ENCODE measurements around the gene ETFB. TPM values are rescaled to one million over a fixed set of nuclear protein-coding genes. Genes with fewer than 3 reads are reported as not detected.

The ETFB gene
- total RNA-seq, 1 donor = 21.5 TPM

GRCh38 chr19:51345076-51345620 is 21.0 kb downstream of the ETFB start:
- Histone ChIP-seq H3K4me1 (ENCODE audit: insufficient read depth, low read length) (peaks cover 18% of the 10 kb centered on the region), H3K27me3 (ENCODE audit: insufficient read depth, low read length) (no peaks in the 10 kb centered on the region), H3K4me3 (ENCODE audit: low read length) (no peak overlapping the region), H3K9me3 (ENCODE audit: low read depth, low read length) (no peaks in the 10 kb centered on the region)

GRCh38 chr19:51342631-51343569 is 23.3 kb downstream of the ETFB start:
- H3K9me3 ChIP-seq (ENCODE audit: low read depth, low read length) = no peaks in the 10 kb centered on the region
- H3K4me3 ChIP-seq (ENCODE audit: low read length) = no peak overlapping the region
- H3K4me1 ChIP-seq (ENCODE audit: insufficient read depth, low read length) = peaks cover 30% of the 10 kb centered on the region
- H3K27me3 ChIP-seq (ENCODE audit: insufficient read depth, low read length) = no peaks in the 10 kb centered on the region

GRCh38 chr19:51341976-51342580 is 24.1 kb downstream of the ETFB start, which contains the start of gene VSIG10L:
Gene VSIG10L (minus strand): TSS chr19:51342139. CDS start chr19:51342124, 15 bp downstream.
- H3K27me3 ChIP-seq (ENCODE audit: insufficient read depth, low read length) = no peaks in the 10 kb centered on the region
- H3K4me1 ChIP-seq (ENCODE audit: insufficient read depth, low read length) = peaks cover 30% of the 10 kb centered on the region
- H3K4me3 ChIP-seq (ENCODE audit: low read length) = no peak within 1 kb of the TSS
- H3K9me3 ChIP-seq (ENCODE audit: low read depth, low read length) = no peaks in the 10 kb centered on the region

GRCh38 chr19:51341066-51341465 is 25.1 kb downstream of the ETFB start:
- no peaks in the 10 kb centered on the region for H3K9me3 ChIP-seq (ENCODE audit: low read depth, low read length)
- H3K27me3 ChIP-seq (ENCODE audit: insufficient read depth, low read length) = no peaks in the 10 kb centered on the region
- H3K4me1 ChIP-seq (ENCODE audit: insufficient read depth, low read length) = peaks cover 30% of the 10 kb centered on the region
- no peak overlapping the region for H3K4me3 ChIP-seq (ENCODE audit: low read length)

GRCh38 chr19:51339687-51340656 is 26.2 kb downstream of the ETFB start:
- H3K9me3 ChIP-seq (ENCODE audit: low read depth, low read length) = no peaks in the 10 kb centered on the region
- peaks cover 25% of the 10 kb centered on the region for H3K4me1 ChIP-seq (ENCODE audit: insufficient read depth, low read length)
- no peaks in the 10 kb centered on the region for H3K27me3 ChIP-seq (ENCODE audit: insufficient read depth, low read length)
- H3K4me3 ChIP-seq (ENCODE audit: low read length) = peak overlapping the region; percentile 46

- H3K4me3 ChIP-seq (ENCODE audit: low read length) = peak overlapping the region; percentile 46
- H3K9me3 ChIP-seq (ENCODE audit: low read depth, low read length) = no peaks in the 10 kb centered on the region
- H3K4me1 ChIP-seq (ENCODE audit: insufficient read depth, low read length) = peaks cover 21% of the 10 kb centered on the region
- no peaks in the 10 kb centered on the region for H3K27me3 ChIP-seq (ENCODE audit: insufficient read depth, low read length)
Observed at GRCh38 chr19:51339313-51339686, 26.9 kb downstream of the ETFB start.

GRCh38 chr19:51338563-51339312 is 27.4 kb downstream of the ETFB start:
- H3K27me3 ChIP-seq (ENCODE audit: insufficient read depth, low read length) = no peaks in the 10 kb centered on the region
- H3K9me3 ChIP-seq (ENCODE audit: low read depth, low read length) = no peaks in the 10 kb centered on the region
- H3K4me1 ChIP-seq (ENCODE audit: insufficient read depth, low read length) = peaks cover 17% of the 10 kb centered on the region
- peak overlapping the region; percentile 46 for H3K4me3 ChIP-seq (ENCODE audit: low read length)

- no peaks in the 10 kb centered on the region for H3K9me3 ChIP-seq (ENCODE audit: low read depth, low read length)
- H3K4me1 ChIP-seq (ENCODE audit: insufficient read depth, low read length) = peaks cover 17% of the 10 kb centered on the region
- H3K4me3 ChIP-seq (ENCODE audit: low read length) = no peak overlapping the region
- H3K27me3 ChIP-seq (ENCODE audit: insufficient read depth, low read length) = no peaks in the 10 kb centered on the region
Observed at GRCh38 chr19:51337861-51338562, 28.2 kb downstream of the ETFB start.

GRCh38 chr19:51337141-51337860 is 28.9 kb downstream of the ETFB start:
- Histone ChIP-seq H3K4me3 (ENCODE audit: low read length) (no peak overlapping the region), H3K4me1 (ENCODE audit: insufficient read depth, low read length) (peaks cover 17% of the 10 kb centered on the region), H3K9me3 (ENCODE audit: low read depth, low read length) (no peaks in the 10 kb centered on the region), H3K27me3 (ENCODE audit: insufficient read depth, low read length) (no peaks in the 10 kb centered on the region)

GRCh38 chr19:51333836-51334460 is 32.2 kb downstream of the ETFB start:
- no peak overlapping the region for H3K4me3 ChIP-seq (ENCODE audit: low read length)
- H3K9me3 ChIP-seq (ENCODE audit: low read depth, low read length) = no peaks in the 10 kb centered on the region
- H3K27me3 ChIP-seq (ENCODE audit: insufficient read depth, low read length) = peaks cover 4% of the 10 kb centered on the region
- peaks cover 5% of the 10 kb centered on the region for H3K4me1 ChIP-seq (ENCODE audit: insufficient read depth, low read length)

- H3K4me1 ChIP-seq (ENCODE audit: insufficient read depth, low read length) = peaks cover 16% of the 10 kb centered on the region
- no peak overlapping the region for H3K4me3 ChIP-seq (ENCODE audit: low read length)
- H3K27me3 ChIP-seq (ENCODE audit: insufficient read depth, low read length) = peaks cover 22% of the 10 kb centered on the region
- H3K9me3 ChIP-seq (ENCODE audit: low read depth, low read length) = no peaks in the 10 kb centered on the region
Observed at GRCh38 chr19:51331716-51332115, 34.5 kb downstream of the ETFB start.

GRCh38 chr19:51331193-51331592 is 35.0 kb downstream of the ETFB start:
- Histone ChIP-seq H3K9me3 (ENCODE audit: low read depth, low read length) (no peaks in the 10 kb centered on the region), H3K4me1 (ENCODE audit: insufficient read depth, low read length) (peaks cover 16% of the 10 kb centered on the region), H3K4me3 (ENCODE audit: low read length) (no peak overlapping the region), H3K27me3 (ENCODE audit: insufficient read depth, low read length) (peaks cover 23% of the 10 kb centered on the region)

- Histone ChIP-seq H3K4me3 (ENCODE audit: low read length) (no peak overlapping the region), H3K9me3 (ENCODE audit: low read depth, low read length) (no peaks in the 10 kb centered on the region), H3K27me3 (ENCODE audit: insufficient read depth, low read length) (peaks cover 29% of the 10 kb centered on the region), H3K4me1 (ENCODE audit: insufficient read depth, low read length) (peaks cover 16% of the 10 kb centered on the region)
Observed at GRCh38 chr19:51330366-51330765, 35.8 kb downstream of the ETFB start.

Measured in mononuclear cell (primary cell).